Activated naive CD4-positive, alpha-beta T cell treated with Interleukin-2 at 50 U/mL for 16 hours (primary cell): ENCODE results near the gene TAPT1.
"Not testable (repeated sequence)": the region's sequence is repeated elsewhere in the genome, so short reads cannot be mapped to it uniquely, and the experiment has no call there.

Source experiments
- DNase-seq: peaks from one replicate; pipeline ENCODE4 v3.0.0-alpha.2; 2020

The TAPT1 gene

DNA sequence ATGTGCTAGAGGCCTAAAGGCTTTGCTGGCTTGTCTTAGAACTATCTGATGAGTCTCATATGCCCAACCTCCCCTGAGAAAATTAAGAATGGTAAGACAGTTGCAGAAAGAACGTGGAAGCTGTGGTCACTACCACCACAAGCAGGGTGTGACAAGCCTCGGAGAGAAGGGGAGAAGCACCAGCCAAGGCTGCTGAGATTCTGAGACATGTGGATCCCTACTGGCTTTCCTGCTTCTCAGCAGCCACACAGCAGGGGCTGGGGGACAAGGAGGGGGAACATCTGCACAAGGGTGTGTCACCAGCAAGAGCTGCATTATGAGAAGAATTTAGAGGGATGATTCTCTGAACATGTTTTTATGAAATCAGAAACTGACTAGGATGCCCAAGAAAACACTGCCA lies 19.4 kb downstream of the TAPT1 start:
- no peak for DNase-seq

DNA sequence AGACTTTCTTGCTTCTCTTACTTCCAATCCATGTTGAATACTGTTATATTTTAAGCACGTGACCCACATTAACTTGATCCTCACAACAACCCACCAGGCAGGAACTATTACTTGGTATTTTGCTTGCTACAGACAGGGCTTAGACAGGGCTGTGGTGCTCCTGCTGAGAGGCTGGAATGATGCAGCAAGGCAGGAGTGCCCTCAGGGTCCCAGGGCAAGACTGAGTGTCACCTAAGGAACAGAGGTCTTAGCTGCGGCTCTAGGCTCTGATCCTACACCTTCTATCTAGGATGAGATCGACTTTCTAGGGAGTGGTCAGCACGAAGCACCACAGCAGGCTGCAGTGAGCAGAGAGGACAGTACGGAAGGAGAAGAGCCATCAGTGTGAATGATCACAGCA lies 20.0 kb downstream of the TAPT1 start:
- no peak for DNase-seq

DNA sequence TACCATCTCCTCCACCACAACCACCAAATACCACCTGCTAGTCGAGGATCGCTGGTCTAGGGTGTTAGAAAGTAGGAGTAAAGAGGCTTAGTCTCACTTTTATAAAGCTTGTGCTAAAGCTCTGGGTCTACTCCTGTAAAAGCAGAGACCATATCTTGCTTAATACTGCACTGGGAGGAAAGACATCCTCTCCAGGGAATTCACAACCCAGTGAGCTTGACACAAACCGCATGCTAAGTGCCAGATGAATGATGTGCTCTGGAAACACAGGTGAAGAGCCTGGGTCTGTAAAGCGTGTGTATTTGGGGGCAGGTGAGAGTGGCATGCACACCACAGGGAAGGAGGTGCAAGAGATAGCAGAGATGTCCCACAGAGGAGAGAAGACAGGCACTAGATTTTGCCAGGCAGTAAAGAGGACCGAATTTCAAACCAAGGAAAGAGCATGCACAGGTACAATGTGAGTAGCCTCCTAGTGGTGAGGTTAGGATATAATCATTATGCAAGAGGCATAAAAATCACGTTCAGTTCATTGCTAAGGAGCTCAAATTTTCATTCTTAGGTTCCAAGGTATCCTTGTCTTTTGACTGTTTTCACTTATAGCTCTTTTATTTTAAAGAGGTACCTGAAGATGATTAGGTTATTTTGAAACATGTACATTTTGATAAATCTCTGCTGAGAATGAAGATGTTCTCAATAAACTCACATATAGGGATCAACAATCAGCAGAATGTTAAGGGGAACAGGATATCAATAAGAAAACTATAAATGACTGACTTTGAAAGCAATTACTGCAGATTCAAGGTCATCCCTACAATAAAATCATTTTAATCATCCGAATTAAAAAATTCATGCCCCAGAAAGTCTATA lies 20.7 kb downstream of the TAPT1 start:
- DNase-seq, result no peak

DNA sequence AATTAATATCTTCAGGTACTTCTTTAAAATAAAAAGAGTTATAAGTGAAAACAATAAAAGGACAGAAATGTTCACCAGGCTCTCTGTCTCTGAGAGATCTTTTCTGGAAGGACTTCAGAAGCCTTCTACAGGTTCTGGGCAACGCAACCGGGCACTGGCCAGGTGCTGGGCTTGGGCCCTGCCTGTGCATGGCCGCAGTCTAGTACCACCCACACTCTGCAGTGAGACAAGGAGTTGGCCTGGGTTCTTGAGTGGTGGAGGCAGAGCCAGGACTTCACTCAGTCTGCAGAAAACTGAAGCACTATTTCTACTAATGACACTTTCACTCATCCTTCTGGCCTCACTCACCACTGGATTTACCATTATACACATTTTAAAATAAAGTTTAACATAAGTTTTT lies 21.8 kb downstream of the TAPT1 start:
- no peak for DNase-seq

DNA sequence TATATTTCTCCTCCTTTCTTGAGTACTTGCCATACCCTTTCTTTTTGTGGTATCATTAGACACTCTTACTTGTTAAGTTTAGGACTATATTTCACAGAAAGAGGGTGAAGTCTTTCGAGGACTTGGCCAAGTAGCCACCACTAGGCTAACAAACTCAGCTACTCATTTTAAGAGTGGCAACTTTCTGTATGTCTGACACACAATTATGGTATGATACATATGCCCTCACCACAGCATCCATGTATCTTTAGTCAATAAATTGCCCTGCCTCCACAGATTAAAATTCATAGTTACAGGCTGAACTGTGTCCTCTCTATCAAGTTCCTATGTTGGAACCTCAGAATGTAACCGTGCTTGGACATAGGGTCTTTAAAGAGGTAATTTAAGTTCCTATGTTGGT lies 23.2 kb downstream of the TAPT1 start:
- DNase-seq, result no peak

DNA sequence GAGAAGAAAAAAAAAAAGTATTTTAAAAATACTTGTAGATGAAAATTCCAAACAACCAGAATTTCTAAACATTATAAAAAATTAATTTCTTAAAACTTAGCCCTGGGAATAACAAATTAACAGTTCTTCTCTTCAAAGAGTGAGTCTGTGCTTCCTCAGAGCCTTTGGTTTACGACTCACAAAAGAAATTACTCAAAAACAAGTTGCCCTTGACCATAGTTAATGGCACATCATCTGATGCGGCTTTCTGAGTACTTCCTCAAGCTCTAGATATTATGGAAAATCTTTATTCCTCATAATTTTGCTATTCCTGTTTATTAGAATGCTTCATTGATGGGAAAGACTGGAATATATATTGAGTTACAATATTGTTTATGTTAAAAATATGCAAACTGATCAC lies 23.7 kb downstream of the TAPT1 start:
- DNase-seq, result no peak

DNA sequence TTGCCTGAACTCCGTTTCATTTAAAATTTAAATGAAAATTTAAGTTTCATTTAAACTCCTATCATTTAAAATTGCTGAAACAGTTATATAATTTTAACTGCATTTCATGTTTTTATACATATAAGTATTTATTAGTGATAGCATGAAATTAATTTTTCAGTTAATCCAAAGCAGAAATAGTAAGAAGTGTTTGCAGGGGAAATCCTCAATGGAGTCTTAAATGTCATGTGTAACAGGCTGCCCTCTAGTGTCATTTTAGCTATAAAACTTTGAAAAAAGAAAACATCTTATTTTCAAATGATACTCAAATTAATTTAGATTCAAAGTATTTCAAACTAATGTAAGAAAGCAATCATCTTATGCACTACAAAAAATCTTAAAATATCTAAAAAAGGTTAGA lies 27.2 kb downstream of the TAPT1 start:
- DNase-seq, result no peak

DNA sequence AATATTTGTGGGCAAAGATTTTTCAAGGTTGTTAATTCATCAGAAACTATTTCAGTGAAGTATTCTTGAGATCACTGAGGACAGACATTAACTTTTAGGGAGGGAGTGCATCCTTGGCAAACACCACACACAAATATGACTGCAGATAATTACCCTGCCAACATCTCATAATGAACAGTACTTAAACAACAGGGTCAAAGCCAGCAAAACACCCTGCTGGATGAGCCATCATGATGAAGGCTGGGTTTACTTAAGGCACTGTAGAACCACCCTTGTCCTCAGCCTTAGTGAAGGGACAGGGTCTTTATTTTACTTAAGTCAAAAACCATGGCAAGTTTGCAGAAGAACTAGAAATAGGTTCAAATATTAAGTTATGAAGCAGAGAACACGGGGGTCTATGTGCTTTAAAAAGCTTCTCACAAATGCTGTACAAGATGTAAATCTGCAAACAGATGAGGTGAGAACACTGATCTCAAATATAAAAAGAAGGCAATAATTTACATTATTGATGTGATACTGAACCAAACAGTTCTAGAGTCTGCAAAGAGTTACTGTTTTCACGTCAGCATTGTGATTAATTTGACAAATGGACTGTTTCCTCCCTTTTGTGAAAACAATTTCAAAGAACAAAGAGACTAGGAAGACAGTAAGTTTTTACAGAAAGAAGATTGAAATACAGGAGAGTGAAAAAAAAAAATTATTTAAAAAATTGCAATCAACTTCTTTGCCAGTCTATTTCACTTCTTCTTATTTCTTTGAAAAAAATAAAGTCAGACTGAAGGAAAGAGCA lies 28.2 kb downstream of the TAPT1 start:
- no peak for DNase-seq

DNA sequence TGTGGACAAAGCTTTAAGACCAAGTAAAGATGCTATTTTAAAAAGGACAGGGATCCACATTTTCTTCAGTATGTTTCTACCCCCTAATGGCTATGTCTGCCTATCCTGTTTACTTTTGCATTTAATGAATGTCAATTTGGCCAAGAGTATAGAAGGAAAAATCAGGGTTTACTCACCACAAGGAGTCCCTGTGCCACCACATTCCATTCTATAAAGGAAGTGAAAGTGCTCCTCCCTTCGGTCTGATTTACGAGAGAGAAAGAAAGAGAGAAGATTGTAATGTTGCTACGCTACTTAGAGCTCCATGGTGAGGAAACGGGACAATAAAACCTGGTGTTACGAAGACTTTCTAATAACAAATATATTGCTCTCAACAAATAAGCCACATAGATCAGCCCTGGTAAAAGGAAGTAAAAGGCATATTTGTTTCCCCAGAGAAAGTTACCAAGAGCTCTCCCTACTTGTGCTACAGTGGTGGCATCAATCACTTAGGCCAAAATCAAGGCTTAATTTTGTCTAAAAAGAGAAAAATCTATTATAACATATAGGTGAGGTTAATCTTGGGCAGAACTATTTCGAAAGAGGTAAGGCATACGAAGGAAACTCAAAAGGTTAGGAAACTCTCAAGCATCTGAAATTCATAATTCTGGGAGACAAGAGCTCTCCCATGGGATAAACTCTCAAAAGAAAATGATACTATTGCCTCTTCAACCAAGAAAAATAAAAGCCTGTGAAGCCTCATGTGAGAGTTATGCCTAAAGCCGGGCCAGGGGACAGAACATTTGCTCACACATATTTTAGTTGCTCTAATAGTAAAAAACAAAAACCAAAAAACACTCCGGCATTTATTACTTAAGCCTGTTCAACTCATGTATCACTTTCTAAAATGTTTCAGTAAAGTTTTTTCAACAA lies 29.5 kb downstream of the TAPT1 start:
- DNase-seq, result no peak

DNA sequence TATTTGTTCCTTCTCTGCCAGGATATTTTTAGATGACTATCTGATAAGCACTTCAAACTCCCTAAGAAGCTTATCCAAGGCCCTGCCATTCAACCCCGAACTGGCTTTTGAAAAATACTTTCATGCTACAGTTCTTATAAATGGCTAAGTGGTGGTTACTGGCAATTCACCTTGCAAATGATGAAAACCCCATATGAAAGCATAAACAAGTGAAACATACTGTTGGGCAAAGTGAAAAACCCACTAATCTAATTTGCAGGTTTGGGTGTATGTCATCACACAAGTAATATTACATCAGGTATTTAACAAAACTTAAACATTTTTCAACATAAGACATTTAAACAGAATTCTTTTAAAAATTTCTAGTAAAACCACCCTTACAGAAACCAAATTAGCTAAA lies 31.1 kb downstream of the TAPT1 start:
- no peak for DNase-seq

DNA sequence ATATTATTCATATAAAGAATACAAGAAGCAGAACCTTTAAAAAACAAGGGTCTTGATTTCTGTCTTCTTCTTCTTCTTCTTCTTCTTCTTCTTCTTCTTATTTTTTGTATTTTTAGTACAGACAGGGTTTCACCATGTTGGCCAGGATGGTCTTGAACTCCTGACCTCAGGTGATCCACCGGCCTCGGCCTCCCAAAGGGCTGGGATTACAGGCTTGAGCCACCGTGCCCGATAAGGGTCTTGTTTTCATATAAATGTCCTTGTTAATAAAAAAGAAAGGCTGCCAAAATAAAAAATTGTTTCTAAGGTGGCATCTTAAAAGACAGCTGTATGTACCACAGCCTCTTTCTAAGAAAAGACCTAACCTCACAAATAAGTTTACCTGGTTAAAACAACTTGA lies 31.5 kb downstream of the TAPT1 start:
- DNase-seq, result not testable (repeated sequence)

DNA sequence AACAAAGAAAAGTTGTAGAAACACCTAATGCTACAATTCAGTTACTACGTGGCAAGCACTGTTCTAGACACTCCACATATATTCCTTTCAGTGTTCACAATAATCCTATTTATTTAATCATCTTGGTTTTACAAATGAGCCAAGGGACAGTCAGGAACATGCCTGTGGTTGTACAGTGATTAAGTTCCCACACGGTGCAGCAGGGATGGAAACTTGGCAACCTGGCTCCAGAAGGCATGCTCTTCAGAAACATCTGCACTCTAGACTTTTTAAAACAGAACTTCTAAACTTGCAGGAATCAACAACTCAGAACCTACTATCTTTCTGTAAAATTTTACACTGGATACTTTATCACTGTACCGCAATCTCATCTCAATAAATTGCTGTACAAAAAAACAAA lies 32.1 kb downstream of the TAPT1 start:
- DNase-seq, result no peak

DNA sequence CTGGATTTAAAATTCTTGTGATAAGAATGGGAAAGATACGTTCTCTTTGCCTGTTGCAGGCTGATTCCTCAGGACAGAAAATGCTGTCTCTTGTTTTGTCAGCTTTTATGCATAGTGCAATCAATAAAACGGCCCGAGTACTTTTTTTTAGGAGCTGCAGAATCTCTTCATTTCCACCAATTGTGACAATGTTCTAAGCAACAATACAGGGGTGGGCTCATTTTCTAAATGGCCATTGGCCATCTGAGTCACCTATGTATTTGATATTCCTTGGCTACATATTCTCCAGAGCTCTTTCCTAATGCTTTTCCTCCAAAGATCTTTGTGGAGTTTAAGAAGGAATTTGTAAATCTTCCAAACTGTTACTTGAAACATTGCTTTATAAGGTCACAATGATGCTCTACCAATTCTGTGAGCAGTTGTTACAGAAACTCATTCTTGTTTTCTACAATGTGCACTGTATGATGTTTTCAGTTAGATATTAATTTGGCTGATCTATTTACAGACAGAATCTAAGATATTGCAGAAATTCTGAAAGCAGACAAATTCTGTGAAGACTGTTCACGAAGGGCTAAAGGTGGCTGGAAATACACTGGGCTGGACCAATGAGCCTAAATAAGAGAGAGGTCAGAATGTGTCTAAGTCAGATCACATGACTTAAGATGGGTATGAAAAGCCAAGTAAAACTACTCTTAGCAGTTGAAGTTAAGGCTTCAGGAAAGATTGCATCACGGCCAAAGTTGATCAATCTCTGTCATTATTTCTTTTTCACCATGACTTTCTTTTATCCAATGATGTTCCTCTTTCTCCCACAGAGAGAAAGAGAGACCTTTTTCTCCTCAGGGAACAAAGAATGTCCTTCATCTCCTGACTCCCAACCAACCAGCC lies 33.4 kb downstream of the TAPT1 start:
- no peak for DNase-seq

DNA sequence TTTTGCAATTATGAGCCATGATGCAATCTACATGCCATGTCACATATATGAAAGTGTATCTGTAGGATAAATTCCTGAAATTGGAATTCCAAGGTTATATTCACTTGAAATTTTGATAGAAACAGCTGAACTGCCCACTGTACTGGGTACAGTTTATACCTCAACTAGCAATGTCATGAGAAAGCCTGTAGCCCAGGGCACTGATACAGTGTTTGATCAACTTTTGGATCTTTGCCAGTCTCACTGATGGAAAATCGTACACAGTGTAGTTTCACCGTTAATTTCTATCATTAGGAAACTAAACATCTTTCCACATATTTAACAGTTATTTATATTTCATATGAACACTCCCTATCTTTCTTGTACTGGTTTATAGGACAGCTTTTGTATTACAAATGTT lies 34.2 kb downstream of the TAPT1 start:
- DNase-seq, result no peak

DNA sequence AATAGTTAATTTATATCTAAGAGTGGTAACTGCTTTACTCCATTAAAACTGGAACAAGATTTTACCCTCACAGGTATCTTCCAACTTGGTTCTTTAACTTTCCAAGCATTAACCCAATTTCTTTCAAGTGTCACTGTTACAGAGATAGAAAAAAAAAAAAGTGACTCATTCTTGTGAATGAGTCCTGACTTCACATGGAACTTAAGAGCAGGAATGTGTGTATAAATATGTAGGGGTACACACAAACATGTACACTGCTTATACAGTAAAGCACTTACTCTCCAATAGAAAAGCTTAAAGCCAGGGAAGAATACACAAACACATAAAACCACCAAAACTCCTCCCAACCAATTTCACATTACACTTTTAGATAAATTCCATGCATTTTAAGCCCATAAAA lies 38.8 kb downstream of the TAPT1 start:
- DNase-seq, result no peak

DNA sequence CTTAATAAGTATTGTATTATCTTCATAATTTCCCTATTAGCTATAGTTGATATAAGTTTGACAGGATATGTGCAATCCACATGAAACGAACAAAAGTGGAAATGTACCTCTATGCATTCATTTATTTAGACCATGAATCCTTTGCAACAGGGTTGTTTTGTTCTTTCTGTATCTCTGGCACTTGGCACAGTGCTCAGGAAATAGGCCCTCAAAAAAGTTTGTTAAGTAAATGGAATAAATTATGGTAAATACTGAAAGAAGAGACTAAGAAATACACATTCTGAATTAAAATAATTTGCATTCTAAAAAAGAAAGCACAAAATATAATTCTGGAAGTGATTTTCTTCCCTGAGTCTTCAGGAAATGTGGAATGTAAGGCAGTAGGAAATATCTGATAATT lies 39.3 kb downstream of the TAPT1 start:
- no peak for DNase-seq

DNA sequence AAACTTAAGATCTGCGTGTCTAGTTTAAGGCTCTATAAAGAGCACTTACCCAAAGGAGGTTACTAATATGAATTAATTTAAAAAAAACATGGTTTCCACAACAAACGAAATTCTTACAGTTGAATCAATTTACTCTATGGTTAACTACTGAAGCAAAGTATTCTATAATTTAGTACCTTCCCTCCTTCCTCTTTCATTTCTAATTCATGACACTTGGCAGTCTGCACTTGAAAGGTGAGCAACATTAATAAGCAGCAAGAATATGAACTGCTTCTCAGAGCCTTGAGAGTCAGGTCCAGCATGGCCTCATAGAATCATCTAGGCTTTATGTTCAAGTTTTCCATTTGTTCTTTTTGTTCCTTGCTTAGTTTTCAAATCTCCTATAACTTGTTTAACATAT lies 42.7 kb downstream of the TAPT1 start:
- DNase-seq, result no peak

DNA sequence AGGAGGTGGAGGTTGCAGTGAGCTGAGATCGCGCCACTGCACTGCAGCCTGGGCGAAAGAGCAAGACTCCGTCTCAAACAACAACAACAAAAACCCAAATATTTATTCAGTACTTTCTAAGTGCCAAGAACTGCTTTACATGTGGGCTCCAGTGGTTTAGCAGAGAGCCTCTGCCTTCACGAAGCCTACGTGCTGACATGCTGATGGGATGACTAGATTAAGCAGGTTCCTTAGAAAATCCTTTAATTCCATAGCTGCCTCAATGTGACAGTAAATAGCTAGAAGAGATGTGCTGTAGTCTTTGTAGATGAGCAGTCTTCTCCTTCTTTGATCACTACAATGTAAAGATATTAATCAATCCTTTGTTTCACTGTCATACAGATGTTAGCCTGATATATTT lies 49.6 kb downstream of the TAPT1 start:
- DNase-seq, result no peak

DNA sequence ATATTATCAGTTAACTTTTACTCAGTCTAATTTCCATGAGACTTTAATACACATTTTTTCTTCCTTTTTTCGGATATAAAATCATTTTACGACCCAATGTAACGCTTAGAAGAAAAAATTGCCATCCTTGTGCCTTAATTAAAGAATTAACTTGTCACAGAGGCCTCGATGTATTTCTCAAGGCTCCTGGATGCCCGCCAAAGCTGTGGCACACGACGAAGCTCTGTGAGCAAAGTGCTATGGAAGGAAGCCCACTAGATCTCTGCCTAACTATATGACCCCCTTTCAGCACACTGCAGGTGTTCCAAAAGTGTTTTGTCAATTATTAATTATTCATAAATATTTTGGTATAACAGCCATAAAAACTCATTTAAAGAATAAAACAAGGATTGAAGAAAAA lies 54.4 kb downstream of the TAPT1 start:
- no peak for DNase-seq

DNA sequence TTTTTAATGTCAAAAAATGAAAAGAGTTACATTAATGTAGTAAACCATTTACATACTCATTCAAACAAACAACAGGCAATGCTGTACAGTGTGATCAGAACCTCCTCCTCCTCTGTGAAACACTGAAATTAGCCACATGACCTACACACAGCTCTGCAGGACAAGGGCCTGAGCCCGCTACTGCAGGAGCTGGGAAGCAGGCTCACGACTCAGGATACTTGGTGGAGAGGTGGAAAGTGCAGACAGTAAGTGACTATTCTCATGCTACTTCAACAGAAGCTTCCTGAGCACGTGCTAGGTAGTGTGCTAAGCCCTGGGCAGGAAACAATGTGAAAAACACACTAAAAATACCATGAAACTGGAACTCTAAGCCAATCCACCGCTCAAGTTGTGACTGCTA lies 56.8 kb downstream of the TAPT1 start:
- no peak for DNase-seq

DNA sequence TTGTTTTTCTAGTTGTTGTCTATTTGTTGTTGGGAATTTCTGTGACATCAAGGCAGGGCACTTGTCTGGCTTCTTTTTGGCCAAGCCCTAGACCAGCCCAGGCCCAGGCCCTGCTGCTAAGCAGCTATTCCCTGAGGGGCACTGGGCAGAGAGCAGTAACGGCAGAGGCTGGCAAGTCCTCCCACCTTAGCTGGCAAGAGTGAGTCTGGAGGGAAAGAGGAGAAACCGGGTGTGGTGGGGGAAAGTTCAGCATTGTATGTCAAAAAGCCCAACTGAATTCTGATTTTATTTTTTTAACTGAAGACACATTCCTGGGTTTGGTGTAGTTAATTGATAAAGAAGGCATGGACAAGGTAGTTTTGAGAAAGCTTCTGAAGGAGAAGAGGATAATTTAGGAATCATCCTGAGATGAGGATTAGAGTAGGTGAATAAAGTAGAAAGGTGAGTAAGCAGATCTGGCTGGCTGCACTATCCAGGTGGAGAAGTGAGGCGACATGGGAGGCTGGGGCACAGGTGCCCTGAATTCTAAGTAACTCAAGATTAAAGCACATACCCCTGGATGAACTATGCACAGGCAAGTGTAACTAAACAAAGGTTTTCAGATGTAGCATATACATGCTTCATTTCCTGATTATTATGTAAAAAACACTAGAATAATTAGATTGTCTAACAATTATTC lies 57.4 kb downstream of the TAPT1 start:
- DNase-seq, result no peak

DNA sequence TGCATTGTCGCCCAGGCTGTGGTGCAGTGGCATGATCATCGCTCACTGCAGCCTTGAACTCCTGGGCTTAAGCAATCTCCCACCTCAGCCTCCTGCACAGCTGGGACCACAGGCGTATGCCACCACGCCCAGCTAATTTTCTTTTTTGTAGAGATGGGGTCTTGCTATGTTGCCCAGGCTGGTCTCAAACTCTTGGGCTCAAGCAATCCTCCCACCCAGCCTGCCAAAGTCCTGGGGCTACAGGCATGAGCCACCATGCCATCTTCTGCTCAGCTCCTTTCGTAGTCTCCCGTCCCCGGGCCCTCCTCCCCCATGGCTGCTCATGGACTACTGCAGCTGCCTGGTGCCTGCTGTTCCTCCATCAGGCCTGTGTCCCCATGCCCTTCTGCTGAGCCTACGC lies 58.1 kb downstream of the TAPT1 start:
- DNase-seq, result no peak
